ENCODE results near the gene RASGEF1B. TPM values are rescaled to one million over a fixed set of nuclear protein-coding genes. Genes with fewer than 3 reads are reported as not detected.
"Not testable (repeated sequence)": the region's sequence is repeated elsewhere in the genome, so short reads cannot be mapped to it uniquely, and the experiment has no call there.

RASGEF1B gene
- polyA plus RNA-seq, 1 experiment = not detected

DNA sequence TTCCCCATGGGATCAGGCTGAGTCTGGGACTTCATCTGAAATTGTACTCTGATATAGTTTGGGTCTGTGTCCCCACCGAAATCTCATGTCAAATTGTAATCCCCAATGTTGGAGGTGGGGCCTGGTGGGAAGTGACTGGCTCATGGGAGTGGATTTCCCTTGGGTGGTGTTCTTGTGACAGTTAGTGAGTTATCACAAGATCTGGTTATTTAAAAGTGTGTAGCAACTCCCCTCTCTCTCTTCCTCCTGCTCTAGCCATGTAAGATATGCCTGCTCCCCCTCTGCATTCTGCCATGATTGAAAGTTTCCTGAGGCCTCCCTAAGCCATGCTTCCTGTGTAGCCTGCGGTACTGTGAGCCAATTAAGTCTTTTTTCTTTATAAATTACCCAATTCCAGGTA, 61.0 kb downstream of the RASGEF1B start:
- no peaks in the 10 kb centered on the region for H3K36me3 ChIP-seq (ENCODE audit: control insufficient read depth, insufficient read depth, low read length)
- ChIA-PET CTCF (no interaction called here), POLR2A (no interaction called here)
- no peak for DNase-seq (ENCODE audit: low read depth)
- H3K4me3 ChIP-seq (ENCODE audit: low read depth, low read length) = no peak overlapping the region
- TF ChIP-seq, protein P1, sequence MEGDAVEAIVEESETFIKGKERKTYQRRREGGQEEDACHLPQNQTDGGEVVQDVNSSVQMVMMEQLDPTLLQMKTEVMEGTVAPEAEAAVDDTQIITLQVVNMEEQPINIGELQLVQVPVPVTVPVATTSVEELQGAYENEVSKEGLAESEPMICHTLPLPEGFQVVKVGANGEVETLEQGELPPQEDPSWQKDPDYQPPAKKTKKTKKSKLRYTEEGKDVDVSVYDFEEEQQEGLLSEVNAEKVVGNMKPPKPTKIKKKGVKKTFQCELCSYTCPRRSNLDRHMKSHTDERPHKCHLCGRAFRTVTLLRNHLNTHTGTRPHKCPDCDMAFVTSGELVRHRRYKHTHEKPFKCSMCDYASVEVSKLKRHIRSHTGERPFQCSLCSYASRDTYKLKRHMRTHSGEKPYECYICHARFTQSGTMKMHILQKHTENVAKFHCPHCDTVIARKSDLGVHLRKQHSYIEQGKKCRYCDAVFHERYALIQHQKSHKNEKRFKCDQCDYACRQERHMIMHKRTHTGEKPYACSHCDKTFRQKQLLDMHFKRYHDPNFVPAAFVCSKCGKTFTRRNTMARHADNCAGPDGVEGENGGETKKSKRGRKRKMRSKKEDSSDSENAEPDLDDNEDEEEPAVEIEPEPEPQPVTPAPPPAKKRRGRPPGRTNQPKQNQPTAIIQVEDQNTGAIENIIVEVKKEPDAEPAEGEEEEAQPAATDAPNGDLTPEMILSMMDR (IDR thresholded peaks at IDR 0.05; ENCODE audit: insufficient read depth, low read depth, low read length) = no peak
- H3K27me3 ChIP-seq (ENCODE audit: control insufficient read depth, insufficient read depth, low read length) = no peaks in the 10 kb centered on the region; the same call in 1 of the 2 replicates

DNA sequence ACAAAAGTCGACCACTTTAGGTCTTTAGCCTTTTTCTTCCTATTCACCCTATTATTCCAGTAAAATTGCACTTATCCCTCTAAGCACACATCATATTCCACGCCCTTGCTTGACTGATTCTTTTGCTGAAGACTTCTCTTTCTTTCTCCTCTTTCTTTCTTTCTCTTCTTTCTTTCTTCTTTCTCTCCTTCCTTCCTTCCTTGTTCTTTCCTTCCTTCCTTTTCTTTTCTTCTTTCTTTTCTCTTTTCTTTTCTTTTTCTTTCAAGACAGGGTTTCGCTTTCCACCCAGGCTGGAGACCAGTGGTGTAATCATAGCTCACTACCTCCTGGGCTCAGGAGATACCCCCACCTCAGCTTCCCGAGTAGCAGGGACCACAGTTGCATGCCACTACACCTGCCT, 61.9 kb downstream of the RASGEF1B start:
- CTCF ChIA-PET = interaction anchor here (0.6 kb wide), 1 partner anchor 110 kb away, joined by 4 read pairs; no protein-coding TSS in a partner anchor
- no peak for DNase-seq (ENCODE audit: low read depth)
- TF ChIP-seq, protein P1 (IDR thresholded peaks at IDR 0.05; ENCODE audit: insufficient read depth, low read depth, low read length) = no peak

DNA sequence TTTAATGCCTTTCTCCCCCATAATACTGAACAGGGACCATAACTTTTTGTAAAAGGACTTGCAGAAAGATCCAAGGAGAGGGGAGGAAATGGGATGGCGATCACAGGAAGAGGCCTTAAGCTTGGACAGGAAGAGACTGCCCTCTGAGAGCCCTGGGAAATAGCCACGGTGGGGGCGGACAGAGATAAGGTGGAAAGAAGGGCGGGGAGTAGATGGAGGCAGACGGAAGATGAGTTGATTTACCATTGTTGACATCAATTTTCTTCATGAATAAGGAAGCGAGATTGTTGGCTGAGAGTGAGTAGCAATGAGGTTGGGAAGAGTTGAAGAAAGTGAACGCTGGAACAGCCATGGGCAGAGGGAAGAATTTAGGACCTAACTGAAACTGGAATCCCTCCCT, 63.4 kb downstream of the RASGEF1B start:
- Histone ChIP-seq H3K4me3 (ENCODE audit: low read depth, low read length) (no peak overlapping the region), H3K36me3 (ENCODE audit: control insufficient read depth, insufficient read depth, low read length) (no peaks in the 10 kb centered on the region), H3K27me3 (ENCODE audit: control insufficient read depth, insufficient read depth, low read length) (no peaks in the 10 kb centered on the region; the same call in 1 of the 2 replicates)
- CTCF ChIA-PET = no interaction called here
- POLR2A ChIA-PET = no interaction called here
- TF ChIP-seq, protein P1 (IDR thresholded peaks at IDR 0.05; ENCODE audit: insufficient read depth, low read depth, low read length) = no peak
- no peak for DNase-seq (ENCODE audit: low read depth)

More for the DNA sequence above, 61.9 kb downstream of the RASGEF1B start:
- Histone ChIP-seq H3K4me3 (ENCODE audit: low read depth, low read length) (no peak overlapping the region), H3K36me3 (ENCODE audit: control insufficient read depth, insufficient read depth, low read length) (no peaks in the 10 kb centered on the region), H3K27me3 (ENCODE audit: control insufficient read depth, insufficient read depth, low read length) (no peaks in the 10 kb centered on the region; the same call in 1 of the 2 replicates)
- POLR2A ChIA-PET = no interaction called here

DNA sequence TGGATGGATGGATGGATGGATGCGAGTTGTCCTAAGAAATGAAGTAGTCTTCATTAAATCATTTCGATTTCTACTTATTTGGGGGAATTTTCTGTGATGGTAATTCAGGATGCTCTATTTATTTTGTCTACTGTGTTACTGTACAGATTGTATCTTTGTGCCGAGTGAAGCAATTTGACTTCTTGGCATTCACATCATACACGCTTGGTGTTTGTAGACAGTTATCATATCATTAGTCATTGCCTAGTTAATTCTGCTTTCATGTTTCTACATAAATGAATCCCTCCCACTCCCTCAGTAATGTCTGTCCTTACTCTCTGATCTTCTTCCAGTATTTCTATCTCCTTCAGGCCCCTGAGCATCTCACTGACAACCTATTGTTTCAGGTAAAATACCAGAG, 64.0 kb downstream of the RASGEF1B start:
- Histone ChIP-seq H3K27me3 (ENCODE audit: control insufficient read depth, insufficient read depth, low read length) (no peaks in the 10 kb centered on the region; the same call in 1 of the 2 replicates), H3K36me3 (ENCODE audit: control insufficient read depth, insufficient read depth, low read length) (no peaks in the 10 kb centered on the region), H3K4me3 (ENCODE audit: low read depth, low read length) (no peak overlapping the region)
- CTCF ChIA-PET = interaction anchor here (0.7 kb wide), 1 partner anchor 794 kb away, joined by 3 read pairs; no protein-coding TSS in a partner anchor
- TF ChIP-seq, protein P1 (IDR thresholded peaks at IDR 0.05; ENCODE audit: insufficient read depth, low read depth, low read length) = no peak
- DNase-seq (ENCODE audit: low read depth) = no peak
- POLR2A ChIA-PET = no interaction called here

DNA sequence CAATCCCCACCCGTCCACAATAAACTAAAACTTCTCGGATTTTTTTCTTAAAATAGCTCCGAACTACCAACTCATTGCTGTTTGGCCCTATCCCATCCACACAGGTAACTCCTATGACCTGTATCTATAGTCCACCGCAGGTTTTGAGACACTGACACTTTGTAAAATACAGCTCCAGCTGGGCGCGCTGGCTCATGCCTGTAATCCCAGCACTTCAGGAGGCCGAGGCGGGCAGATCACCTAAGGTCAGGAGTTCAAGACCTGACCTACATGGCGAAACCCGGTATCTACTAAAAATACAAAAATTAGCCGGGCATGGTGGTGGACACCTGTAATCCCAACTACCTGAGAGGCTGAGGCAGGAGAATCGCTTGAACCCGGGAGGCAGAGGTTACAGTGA, 65.2 kb downstream of the RASGEF1B start:
- DNase-seq (ENCODE audit: low read depth); H3K36me3 ChIP-seq (ENCODE audit: control insufficient read depth, insufficient read depth, low read length); H3K4me3 ChIP-seq (ENCODE audit: low read depth, low read length); H3K27me3 ChIP-seq (ENCODE audit: control insufficient read depth, insufficient read depth, low read length); POLR2A ChIA-PET: not testable (repeated sequence)
- CTCF ChIA-PET = interaction anchor here (0.9 to 1.2 kb wide), 5 partner anchors 11 to 61 kb away, joined by 3 to 6 read pairs (median 4); no protein-coding TSS in a partner anchor

DNA sequence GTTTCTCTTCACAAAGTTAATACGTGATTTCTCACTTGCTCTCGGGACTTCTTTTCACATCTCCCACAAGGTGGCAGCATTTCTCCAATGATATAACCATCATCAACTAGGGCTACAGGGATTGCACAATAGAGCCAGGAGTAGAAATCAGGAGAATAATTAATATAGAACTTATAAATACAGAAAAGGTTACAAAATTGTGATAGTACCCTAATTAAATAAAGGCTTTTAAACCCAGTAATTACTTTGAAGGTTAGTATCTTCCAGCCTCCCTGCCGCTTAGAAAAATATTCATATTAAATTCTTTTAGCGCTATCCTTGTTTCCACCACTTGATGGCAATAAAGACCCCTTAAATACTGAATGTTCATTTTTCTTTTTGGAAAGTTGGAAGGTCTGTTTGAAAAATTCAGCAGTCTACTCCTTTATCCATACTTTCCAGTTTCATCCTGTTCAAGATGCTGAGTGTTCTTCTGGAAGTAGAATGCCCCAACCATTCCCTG, 65.8 kb downstream of the RASGEF1B start:
- ChIA-PET POLR2A (no interaction called here), CTCF (interaction anchor here (0.9 to 1.4 kb wide), 6 partner anchors 11 to 863 kb away, joined by 3 to 7 read pairs (median 4); no protein-coding TSS in a partner anchor)
- no peak overlapping the region for H3K4me3 ChIP-seq (ENCODE audit: low read depth, low read length)
- TF ChIP-seq, protein P1 (IDR thresholded peaks at IDR 0.05; ENCODE audit: insufficient read depth, low read depth, low read length) = peak; percentile 71
- H3K27me3 ChIP-seq (ENCODE audit: control insufficient read depth, insufficient read depth, low read length) = no peaks in the 10 kb centered on the region; the same call in 1 of the 2 replicates
- peak; percentile 9 for DNase-seq (ENCODE audit: low read depth)
- H3K36me3 ChIP-seq (ENCODE audit: control insufficient read depth, insufficient read depth, low read length) = no peaks in the 10 kb centered on the region

Data from BJ (cell line).